ENCODE data around the gene ABHD14A.
A peak's percentile ranks its signal among the peaks of the same experiment; 100 is the strongest.

The ABHD14A gene

DNA sequence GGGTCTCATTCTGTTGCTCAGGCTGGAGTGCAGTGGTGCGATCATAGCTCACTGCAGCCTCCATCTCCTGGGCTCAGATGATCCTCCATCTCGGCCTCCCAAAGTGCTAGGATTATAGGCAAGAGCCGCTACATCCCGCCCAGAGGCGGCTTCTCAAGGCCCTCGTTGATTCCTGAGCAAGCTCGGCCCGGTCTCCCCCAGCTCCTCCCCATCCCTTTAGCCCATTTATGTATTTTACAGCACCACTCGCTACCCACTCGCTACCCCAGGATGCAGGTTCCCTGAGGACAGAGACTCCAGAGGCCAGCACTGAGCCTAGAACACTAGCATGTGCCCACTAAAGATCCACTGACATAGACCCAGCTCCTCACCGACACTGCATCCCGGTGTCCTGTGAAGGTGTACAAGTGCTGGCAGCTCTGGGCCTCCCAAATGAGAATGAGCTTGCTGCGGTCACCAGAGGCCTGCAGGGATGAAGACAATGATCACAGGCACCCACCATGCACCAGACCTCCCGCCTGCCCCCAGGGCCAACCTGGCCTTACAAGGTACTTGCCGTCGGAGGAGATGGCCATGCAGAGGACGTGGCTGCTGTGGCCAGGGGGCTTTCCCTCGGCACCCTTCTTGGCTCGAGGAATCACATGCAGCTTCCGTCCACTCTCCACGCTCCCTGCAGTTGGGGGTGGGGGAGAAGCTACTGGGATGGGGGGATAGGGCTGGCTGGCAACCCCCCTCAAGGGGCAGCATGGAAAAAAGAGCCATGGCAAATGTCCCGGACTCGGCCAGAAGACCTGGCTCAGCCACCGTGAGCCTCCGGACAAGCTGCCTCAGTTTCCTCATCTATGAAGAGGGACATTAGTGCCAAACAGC is 38.7 kb upstream of the ABHD14A start:
- no peak for DNase-seq (ENCODE audit: low read depth in 2 of 2)

GRCh38 chr3:51937014-51937413 is 37.9 kb upstream of the ABHD14A start:
- TF ChIP-seq, protein P1, sequence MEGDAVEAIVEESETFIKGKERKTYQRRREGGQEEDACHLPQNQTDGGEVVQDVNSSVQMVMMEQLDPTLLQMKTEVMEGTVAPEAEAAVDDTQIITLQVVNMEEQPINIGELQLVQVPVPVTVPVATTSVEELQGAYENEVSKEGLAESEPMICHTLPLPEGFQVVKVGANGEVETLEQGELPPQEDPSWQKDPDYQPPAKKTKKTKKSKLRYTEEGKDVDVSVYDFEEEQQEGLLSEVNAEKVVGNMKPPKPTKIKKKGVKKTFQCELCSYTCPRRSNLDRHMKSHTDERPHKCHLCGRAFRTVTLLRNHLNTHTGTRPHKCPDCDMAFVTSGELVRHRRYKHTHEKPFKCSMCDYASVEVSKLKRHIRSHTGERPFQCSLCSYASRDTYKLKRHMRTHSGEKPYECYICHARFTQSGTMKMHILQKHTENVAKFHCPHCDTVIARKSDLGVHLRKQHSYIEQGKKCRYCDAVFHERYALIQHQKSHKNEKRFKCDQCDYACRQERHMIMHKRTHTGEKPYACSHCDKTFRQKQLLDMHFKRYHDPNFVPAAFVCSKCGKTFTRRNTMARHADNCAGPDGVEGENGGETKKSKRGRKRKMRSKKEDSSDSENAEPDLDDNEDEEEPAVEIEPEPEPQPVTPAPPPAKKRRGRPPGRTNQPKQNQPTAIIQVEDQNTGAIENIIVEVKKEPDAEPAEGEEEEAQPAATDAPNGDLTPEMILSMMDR (IDR thresholded peaks at IDR 0.05; ENCODE audit: low read depth, low read length): no peak
- peak in 1 of 2 donors; percentile 11 for DNase-seq (ENCODE audit: low read depth in 2 of 2)
- H3K4me3 ChIP-seq (replicated peaks in 1 of 2; ENCODE audit: low read depth in 2 of 2, low read length in 2 of 2): no peak overlapping the region

More for the DNA sequence above, 38.7 kb upstream of the ABHD14A start:
- H3K4me3 ChIP-seq (replicated peaks in 1 of 2; ENCODE audit: low read depth in 2 of 2, low read length in 2 of 2): no peak overlapping the region
- TF ChIP-seq, protein P1 (IDR thresholded peaks at IDR 0.05; ENCODE audit: low read depth, low read length): no peak

GRCh38 chr3:51937611-51938450 is 37.0 kb upstream of the ABHD14A start:
- no peak overlapping the region for H3K4me3 ChIP-seq (replicated peaks in 1 of 2; ENCODE audit: low read depth in 2 of 2, low read length in 2 of 2)
- DNase-seq (ENCODE audit: low read depth in 2 of 2): no peak
- TF ChIP-seq, protein P1 (IDR thresholded peaks at IDR 0.05; ENCODE audit: low read depth, low read length): no peak

- no peak overlapping the region for H3K4me3 ChIP-seq (replicated peaks in 1 of 2; ENCODE audit: low read depth in 2 of 2, low read length in 2 of 2)
- no peak for DNase-seq (ENCODE audit: low read depth in 2 of 2)
- TF ChIP-seq, protein P1 (IDR thresholded peaks at IDR 0.05; ENCODE audit: low read depth, low read length): no peak
Observed at GRCh38 chr3:51938780-51939425, 36.0 kb upstream of the ABHD14A start.

GRCh38 chr3:51940648-51941462 is 34.0 kb upstream of the ABHD14A start:
- peak overlapping the region; percentile 91 to 96 for H3K4me3 ChIP-seq (replicated peaks in 1 of 2; ENCODE audit: low read depth in 2 of 2, low read length in 2 of 2)
- TF ChIP-seq, protein P1 (IDR thresholded peaks at IDR 0.05; ENCODE audit: low read depth, low read length): no peak
- peak; percentile 29 to 73 for DNase-seq (ENCODE audit: low read depth in 2 of 2)

DNA sequence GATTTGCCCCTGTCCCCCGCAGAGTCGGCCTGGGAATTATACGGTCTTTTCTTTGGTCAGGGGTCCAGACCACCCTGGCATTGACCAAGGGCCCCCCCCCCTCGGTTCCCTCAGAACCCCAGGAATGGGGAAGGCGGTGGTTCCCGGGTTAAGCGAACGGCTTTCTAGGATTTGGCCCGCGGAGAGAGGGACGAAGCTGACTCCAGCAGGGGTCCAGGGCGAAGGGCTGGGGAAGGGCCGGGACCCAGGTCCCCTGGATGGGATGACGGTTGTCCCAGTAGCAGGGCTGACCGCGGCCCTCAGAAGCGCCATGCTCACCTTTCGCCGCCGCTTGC is 33.4 kb upstream of the ABHD14A start:
- peak overlapping the region; percentile 91 to 96 for H3K4me3 ChIP-seq (replicated peaks in 1 of 2; ENCODE audit: low read depth in 2 of 2, low read length in 2 of 2)
- DNase-seq (ENCODE audit: low read depth in 2 of 2): no peak
- TF ChIP-seq, protein P1 (IDR thresholded peaks at IDR 0.05; ENCODE audit: low read depth, low read length): no peak

Measured in cardiac fibroblast (primary cell).